ENCODE measurements around the gene DOHH. TPM values are rescaled to one million over a fixed set of nuclear protein-coding genes. Genes with fewer than 3 reads are reported as not detected.

The DOHH gene
- total RNA-seq, 1 experiment from 2014 or later, result 24.9 TPM

DNA sequence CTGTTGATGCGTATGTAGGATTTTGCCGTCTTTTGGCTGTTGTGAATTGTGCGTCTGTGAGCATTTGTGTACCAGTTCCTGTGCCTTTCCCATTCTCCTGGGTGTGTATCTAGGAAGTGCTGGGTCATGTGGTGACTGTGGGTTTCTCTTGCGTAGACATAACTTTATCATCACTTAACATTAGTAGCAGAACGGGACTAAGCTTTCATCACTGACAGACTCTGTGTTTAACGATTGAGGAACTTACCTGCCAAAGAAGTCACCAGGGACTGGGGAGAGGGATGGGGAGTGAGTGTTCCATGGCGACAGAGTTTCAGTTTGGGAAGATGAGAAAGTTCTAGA is 20.6 kb upstream of the DOHH start:
- ChIA-PET POLR2A (no interaction called here), CTCF (interaction anchor here (0.7 kb wide), 1 partner anchor 17 kb away, joined by 10 read pairs; no protein-coding TSS in a partner anchor)
- TF ChIP-seq POLR2AphosphoS5 (IDR thresholded peaks at IDR 0.05; ENCODE audit: low read depth, low read length) (no peak), SIN3A (IDR thresholded peaks at IDR 0.05; ENCODE audit: borderline replicate concordance, insufficient read depth, low read depth, low read length) (no peak), TCF7L2 (IDR thresholded peaks at IDR 0.05; ENCODE audit: low read depth, low read length) (no peak)
- TF ChIP-seq, protein P1, sequence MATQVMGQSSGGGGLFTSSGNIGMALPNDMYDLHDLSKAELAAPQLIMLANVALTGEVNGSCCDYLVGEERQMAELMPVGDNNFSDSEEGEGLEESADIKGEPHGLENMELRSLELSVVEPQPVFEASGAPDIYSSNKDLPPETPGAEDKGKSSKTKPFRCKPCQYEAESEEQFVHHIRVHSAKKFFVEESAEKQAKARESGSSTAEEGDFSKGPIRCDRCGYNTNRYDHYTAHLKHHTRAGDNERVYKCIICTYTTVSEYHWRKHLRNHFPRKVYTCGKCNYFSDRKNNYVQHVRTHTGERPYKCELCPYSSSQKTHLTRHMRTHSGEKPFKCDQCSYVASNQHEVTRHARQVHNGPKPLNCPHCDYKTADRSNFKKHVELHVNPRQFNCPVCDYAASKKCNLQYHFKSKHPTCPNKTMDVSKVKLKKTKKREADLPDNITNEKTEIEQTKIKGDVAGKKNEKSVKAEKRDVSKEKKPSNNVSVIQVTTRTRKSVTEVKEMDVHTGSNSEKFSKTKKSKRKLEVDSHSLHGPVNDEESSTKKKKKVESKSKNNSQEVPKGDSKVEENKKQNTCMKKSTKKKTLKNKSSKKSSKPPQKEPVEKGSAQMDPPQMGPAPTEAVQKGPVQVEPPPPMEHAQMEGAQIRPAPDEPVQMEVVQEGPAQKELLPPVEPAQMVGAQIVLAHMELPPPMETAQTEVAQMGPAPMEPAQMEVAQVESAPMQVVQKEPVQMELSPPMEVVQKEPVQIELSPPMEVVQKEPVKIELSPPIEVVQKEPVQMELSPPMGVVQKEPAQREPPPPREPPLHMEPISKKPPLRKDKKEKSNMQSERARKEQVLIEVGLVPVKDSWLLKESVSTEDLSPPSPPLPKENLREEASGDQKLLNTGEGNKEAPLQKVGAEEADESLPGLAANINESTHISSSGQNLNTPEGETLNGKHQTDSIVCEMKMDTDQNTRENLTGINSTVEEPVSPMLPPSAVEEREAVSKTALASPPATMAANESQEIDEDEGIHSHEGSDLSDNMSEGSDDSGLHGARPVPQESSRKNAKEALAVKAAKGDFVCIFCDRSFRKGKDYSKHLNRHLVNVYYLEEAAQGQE (IDR thresholded peaks at IDR 0.05; ENCODE audit: insufficient read depth in 1 of 2, low read depth in 2 of 2, low read length in 1 of 2), result no peak
- TF ChIP-seq, protein P2, sequence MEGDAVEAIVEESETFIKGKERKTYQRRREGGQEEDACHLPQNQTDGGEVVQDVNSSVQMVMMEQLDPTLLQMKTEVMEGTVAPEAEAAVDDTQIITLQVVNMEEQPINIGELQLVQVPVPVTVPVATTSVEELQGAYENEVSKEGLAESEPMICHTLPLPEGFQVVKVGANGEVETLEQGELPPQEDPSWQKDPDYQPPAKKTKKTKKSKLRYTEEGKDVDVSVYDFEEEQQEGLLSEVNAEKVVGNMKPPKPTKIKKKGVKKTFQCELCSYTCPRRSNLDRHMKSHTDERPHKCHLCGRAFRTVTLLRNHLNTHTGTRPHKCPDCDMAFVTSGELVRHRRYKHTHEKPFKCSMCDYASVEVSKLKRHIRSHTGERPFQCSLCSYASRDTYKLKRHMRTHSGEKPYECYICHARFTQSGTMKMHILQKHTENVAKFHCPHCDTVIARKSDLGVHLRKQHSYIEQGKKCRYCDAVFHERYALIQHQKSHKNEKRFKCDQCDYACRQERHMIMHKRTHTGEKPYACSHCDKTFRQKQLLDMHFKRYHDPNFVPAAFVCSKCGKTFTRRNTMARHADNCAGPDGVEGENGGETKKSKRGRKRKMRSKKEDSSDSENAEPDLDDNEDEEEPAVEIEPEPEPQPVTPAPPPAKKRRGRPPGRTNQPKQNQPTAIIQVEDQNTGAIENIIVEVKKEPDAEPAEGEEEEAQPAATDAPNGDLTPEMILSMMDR (IDR thresholded peaks at IDR 0.05), result no peak
- no peaks in the 10 kb centered on the region for H3K36me3 ChIP-seq (ENCODE audit: control insufficient read depth, insufficient read depth, low read length)
- intact Hi-C loops (cut with micrococcal nuclease; ENCODE audit: unreplicated experiment), result no loop called here
- ATAC-seq (no peak), DNase-seq (ENCODE audit: low read depth, low spot score) (no peak)
- no peaks in the 10 kb centered on the region; the same call in 1 of the 2 replicates for H3K4me1 ChIP-seq (ENCODE audit: control insufficient read depth, insufficient read depth, low read length)
- no TSS peak for BruUV-seq (replicated peaks)
- no peak overlapping the region for H3K27ac ChIP-seq (ENCODE audit: low read length)
- no peaks in the 10 kb centered on the region for H3K27me3 ChIP-seq (ENCODE audit: control insufficient read depth, insufficient read depth, low read length)
- H3K9me3 ChIP-seq (ENCODE audit: control insufficient read depth, insufficient read depth, low read depth, low read length), result no peaks in the 10 kb centered on the region
- in situ Hi-C loops (cut with HindIII; ENCODE audit: low pct_unique_long_range_greater_than_20kb, low sequenced_read_pairs), result no loop called here
- H3K4me3 ChIP-seq (ENCODE audit: low read depth in 2 of 2, low read length in 2 of 2), result no peak overlapping the region

DNA sequence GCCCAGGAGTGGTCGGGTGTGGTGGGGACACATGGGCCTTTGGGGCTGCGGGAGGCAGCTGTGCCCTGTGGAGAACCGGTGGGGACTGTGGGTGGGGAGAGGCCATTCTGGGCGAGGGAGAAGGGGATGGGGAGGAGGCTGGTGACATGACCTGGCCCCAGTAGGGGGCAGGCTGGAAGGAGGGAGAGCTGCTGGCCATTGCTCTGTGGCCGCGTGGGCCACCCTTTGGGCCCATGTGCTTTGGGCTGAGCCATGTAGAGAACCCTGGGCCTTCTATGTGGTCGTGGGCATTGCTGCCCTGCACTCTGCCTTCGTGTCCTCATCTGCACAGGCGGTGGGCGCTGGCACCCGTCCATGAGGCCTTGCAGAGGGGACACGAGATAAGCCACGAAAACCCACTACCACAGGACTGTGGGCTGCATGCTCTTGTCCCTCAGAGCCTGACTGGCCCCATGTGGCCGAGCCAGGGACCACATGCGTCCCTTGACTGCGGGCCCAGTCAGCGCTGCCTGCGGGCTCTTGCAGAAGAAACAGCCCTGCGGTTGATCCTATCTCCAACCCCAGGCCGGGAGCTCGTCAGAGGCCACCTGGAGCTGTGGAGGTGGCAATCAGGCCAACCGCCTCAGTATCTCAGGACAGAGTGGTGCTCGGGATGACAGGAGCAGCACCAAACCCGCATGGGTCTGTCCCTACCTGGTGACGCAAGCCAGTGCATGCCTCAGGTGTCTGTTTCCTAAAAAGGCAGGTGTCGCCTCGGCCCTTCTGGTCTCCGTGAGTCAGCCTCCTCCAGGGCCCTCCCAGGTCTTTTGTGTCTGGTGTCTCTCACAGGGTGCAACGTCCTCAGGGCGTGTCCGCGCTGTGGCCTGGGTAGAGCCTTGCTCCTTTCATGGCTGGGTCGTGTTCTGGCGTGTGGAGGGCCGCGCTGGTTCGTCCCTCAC is 20.0 kb upstream of the DOHH start:
- no peaks in the 10 kb centered on the region; the same call in 1 of the 2 replicates for H3K4me1 ChIP-seq (ENCODE audit: control insufficient read depth, insufficient read depth, low read length)
- no peak for DNase-seq (ENCODE audit: low read depth, low spot score)
- 0 out of 2 replicates have a peak, but pooled peaks have one; percentile 52 for ATAC-seq
- no peak overlapping the region for H3K27ac ChIP-seq (ENCODE audit: low read length)
- H3K4me3 ChIP-seq (ENCODE audit: low read depth in 2 of 2, low read length in 2 of 2), result no peak overlapping the region
- POLR2A ChIA-PET, result no interaction called here
- no peaks in the 10 kb centered on the region for H3K27me3 ChIP-seq (ENCODE audit: control insufficient read depth, insufficient read depth, low read length)
- no peaks in the 10 kb centered on the region for H3K36me3 ChIP-seq (ENCODE audit: control insufficient read depth, insufficient read depth, low read length)
- no peak for TF ChIP-seq TCF7L2 (IDR thresholded peaks at IDR 0.05; ENCODE audit: low read depth, low read length)
- TF ChIP-seq POLR2AphosphoS5 (IDR thresholded peaks at IDR 0.05; ENCODE audit: low read depth, low read length), result no peak
- TF ChIP-seq, protein P1 (IDR thresholded peaks at IDR 0.05; ENCODE audit: insufficient read depth in 1 of 2, low read depth in 2 of 2, low read length in 1 of 2), result no peak
- TF ChIP-seq, protein P2 (IDR thresholded peaks at IDR 0.05), result no peak; the same call in 1 of the 2 replicates
- TF ChIP-seq SIN3A (IDR thresholded peaks at IDR 0.05; ENCODE audit: borderline replicate concordance, insufficient read depth, low read depth, low read length), result no peak
- no TSS peak for BruUV-seq (replicated peaks)
- intact Hi-C loops (cut with micrococcal nuclease; ENCODE audit: unreplicated experiment) (no loop called here), in situ Hi-C loops (cut with HindIII; ENCODE audit: low pct_unique_long_range_greater_than_20kb, low sequenced_read_pairs) (no loop called here)
- no peaks in the 10 kb centered on the region for H3K9me3 ChIP-seq (ENCODE audit: control insufficient read depth, insufficient read depth, low read depth, low read length)
- CTCF ChIA-PET, result no interaction called here

Measured in Panc1 (cell line).